ENCODE data around the gene DRAM1. TPM values are rescaled to one million over a fixed set of nuclear protein-coding genes. Genes with fewer than 3 reads are reported as not detected.

DRAM1 gene, protein sequence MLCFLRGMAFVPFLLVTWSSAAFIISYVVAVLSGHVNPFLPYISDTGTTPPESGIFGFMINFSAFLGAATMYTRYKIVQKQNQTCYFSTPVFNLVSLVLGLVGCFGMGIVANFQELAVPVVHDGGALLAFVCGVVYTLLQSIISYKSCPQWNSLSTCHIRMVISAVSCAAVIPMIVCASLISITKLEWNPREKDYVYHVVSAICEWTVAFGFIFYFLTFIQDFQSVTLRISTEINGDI
- total RNA-seq = 0.04 and 0.06 TPM in 2 replicates
- 0.16 and 0.56 TPM in 2 replicates for polyA plus RNA-seq

GRCh38 chr12:101876861-101877805, at the start of gene DRAM1:
TSS of gene DRAM1 (plus strand) at chr12:101877580. CDS start at chr12:101877790, 210 bp downstream.
- Histone ChIP-seq H3K9me3 (ENCODE audit: low read depth) (no peaks in the 10 kb centered on the region), H3K4me1 (ENCODE audit: low read depth) (no peaks in the 10 kb centered on the region), H3K27ac (no peak within 1 kb of the TSS), H3K4me3 (peak within 1 kb of the TSS; percentile 47), H3K27me3 (peaks cover 17% of the 10 kb centered on the region), H3K36me3 (no peaks in the 10 kb centered on the region)
- DNase-seq (ENCODE audit: low read depth in 1 of 2, low spot score in 1 of 2) = peak; percentile 76 to 95
- no peak for TF ChIP-seq CTCF (IDR thresholded peaks at IDR 0.05; ENCODE audit: low read depth, low read length)

DNA sequence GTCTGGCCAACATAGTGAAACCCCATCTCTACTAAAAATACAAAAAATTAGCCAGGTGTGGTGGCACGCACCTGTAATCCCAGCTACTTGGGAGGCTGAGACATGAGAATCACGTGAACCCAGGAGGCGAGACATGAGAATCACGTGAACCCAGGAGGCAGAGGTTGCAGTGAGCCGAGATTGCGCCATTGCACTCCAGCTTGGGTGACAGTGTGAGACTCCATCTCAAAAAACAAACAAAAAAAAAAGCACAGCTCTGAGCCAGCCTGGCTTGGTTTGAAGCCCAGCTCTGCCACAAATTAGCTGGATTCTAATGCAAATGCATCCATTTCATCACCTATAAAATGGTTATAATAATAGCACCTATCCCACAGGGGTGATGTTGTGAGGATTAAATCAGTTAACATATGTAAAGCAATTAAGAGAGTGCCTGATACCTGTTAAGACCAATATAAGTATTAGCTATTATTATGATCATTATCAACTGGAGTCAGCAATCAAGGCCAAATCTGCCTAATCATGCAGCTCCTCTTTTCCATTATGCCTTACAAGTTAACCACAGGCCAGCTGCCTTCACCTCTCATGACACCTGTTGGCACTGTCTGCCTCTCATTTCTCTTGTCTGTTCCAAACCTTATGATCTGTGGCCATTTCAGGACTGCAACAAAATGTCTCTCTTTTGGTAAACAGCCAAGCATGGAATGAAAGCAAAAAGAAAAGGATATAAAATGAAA, 48.8 kb upstream of the DRAM1 start:
- no peak for DNase-seq (ENCODE audit: low read depth in 1 of 2, low spot score in 1 of 2)
- H3K27ac ChIP-seq = no peak overlapping the region
- TF ChIP-seq CTCF (IDR thresholded peaks at IDR 0.05; ENCODE audit: low read depth, low read length) = no peak
- H3K4me3 ChIP-seq = no peak overlapping the region
- no peaks in the 10 kb centered on the region for H3K36me3 ChIP-seq
- H3K9me3 ChIP-seq (ENCODE audit: low read depth) = no peaks in the 10 kb centered on the region
- no peaks in the 10 kb centered on the region for H3K27me3 ChIP-seq
- H3K4me1 ChIP-seq (ENCODE audit: low read depth) = no peaks in the 10 kb centered on the region

GRCh38 chr12:101829639-101830366, 47.6 kb upstream of the DRAM1 start:
- Histone ChIP-seq H3K4me1 (ENCODE audit: low read depth) (no peaks in the 10 kb centered on the region), H3K4me3 (peak overlapping the region; percentile 85), H3K36me3 (no peaks in the 10 kb centered on the region), H3K9me3 (ENCODE audit: low read depth) (no peaks in the 10 kb centered on the region), H3K27ac (no peak overlapping the region), H3K27me3 (no peaks in the 10 kb centered on the region)
- no peak for TF ChIP-seq CTCF (IDR thresholded peaks at IDR 0.05; ENCODE audit: low read depth, low read length)
- DNase-seq (ENCODE audit: low read depth in 1 of 2, low spot score in 1 of 2) = peak in 1 of 2 donors; percentile 10

DNA sequence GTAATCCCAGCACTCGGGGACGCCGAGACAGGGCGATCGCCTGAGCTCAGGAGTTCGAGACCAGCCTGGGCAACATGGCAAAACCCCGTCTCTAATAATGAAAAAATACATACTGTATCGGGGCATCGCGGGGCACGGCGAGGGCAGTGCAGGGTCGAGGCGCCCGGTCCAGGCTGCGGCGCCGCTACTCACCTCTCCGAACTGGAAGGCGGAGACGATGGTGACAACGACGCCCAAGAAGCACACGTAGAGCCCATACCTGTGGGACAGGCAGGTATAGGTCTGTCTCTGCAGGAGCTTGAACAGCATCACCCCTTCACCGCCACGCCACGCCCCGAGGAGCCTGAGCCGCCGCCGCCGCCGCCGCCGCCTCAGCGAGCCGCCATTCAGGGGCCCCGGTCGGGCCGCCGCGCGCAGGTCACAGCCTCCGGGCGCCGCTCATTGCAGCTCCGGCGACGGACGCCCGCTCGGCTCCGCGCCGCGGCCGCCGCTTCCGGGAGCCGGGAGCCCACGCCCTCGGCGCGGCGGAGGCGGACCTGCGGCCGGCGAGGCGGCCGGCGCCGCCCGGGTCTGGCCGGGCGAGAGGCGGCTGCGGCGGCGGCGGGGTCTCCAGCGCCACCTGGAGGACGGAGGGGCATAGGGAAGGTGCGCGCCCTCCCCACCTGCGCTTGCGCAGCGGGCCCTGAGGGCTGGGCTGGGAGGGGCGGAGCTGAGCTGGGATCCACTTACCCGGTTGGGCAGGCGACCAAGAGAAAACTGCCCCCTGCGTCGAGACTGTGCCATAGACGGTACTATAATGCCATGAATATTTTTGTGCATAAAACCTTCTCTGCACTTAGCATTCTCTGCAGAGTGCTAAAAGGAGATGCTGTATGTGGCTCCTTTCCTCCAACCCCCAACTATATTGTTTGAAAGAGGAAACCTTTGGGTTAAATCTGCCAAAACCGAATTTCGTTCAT, 46.7 kb upstream of the DRAM1 start, which contains the start of gene GNPTAB:
GNPTAB (minus strand) TSS at position 593 of the 959 bp plus-strand sequence; CDS start at position 309, 284 bp downstream.
- H3K9me3 ChIP-seq (ENCODE audit: low read depth) = no peaks in the 10 kb centered on the region
- peak within 1 kb of the TSS; percentile 85 for H3K4me3 ChIP-seq
- H3K27ac ChIP-seq = no peak within 1 kb of the TSS
- peak; percentile 68 for TF ChIP-seq CTCF (IDR thresholded peaks at IDR 0.05; ENCODE audit: low read depth, low read length)
- DNase-seq (ENCODE audit: low read depth in 1 of 2, low spot score in 1 of 2) = peak; percentile 94 to 95
- no peaks in the 10 kb centered on the region for H3K4me1 ChIP-seq (ENCODE audit: low read depth)
- no peaks in the 10 kb centered on the region for H3K36me3 ChIP-seq
- no peaks in the 10 kb centered on the region for H3K27me3 ChIP-seq

Measured in cardiac muscle cell (in vitro differentiated cells and primary cell).